ENCODE data around the gene TBX6.

TBX6 gene

DNA sequence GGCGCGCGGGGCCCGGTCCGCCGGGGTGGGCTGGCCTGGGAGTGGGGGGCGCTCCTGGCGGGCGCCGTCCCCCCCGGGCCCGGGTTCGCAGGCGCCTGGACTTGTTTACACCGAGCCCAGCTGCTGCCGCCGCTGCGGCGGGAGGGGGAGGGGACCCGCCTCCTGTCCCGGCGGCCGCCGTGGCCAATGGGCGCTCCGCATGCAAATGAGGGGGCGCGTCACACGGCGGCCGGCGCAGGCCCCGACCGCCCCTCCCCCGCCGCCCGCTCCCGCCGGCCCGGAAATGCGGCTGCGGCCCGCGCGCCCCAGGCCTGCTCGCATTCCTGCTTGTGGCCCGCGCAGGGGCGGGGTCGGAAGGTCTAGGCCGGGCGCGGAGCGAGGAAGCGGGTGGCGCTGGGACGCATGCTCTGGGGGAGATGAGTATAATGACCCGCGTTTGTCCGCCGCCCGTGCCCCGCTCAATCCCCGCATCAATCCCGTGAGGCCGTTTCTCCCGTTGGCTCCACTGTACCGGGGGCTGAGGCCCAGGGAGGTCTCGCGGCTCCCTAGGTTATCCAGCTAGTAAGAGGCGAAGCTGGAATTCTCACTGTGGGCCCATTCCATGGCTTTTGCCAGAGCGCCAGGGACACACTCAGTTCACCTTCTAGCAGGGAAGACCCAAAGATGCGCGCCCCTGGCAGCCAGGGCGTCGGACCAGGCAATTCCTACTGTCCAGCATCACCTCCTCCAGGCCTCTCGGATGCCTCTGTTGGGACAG, 4.6 kb upstream of the TBX6 start, which contains the start of gene YPEL3:
Gene YPEL3 (minus strand): TSS at position 109 of the 757 bp plus-strand sequence. CDS start 731 bp downstream, outside the sequence.
- TF ChIP-seq, protein P1, sequence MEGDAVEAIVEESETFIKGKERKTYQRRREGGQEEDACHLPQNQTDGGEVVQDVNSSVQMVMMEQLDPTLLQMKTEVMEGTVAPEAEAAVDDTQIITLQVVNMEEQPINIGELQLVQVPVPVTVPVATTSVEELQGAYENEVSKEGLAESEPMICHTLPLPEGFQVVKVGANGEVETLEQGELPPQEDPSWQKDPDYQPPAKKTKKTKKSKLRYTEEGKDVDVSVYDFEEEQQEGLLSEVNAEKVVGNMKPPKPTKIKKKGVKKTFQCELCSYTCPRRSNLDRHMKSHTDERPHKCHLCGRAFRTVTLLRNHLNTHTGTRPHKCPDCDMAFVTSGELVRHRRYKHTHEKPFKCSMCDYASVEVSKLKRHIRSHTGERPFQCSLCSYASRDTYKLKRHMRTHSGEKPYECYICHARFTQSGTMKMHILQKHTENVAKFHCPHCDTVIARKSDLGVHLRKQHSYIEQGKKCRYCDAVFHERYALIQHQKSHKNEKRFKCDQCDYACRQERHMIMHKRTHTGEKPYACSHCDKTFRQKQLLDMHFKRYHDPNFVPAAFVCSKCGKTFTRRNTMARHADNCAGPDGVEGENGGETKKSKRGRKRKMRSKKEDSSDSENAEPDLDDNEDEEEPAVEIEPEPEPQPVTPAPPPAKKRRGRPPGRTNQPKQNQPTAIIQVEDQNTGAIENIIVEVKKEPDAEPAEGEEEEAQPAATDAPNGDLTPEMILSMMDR (IDR thresholded peaks at IDR 0.05; ENCODE audit: low read depth, low read length): no peak

GRCh38 chr16:30095166-30096078, 3.7 kb upstream of the TBX6 start:
- H3K4me3 ChIP-seq (ENCODE audit: low read depth, low read length): peak overlapping the region; percentile 59
- TF ChIP-seq, protein P1 (IDR thresholded peaks at IDR 0.05; ENCODE audit: low read depth, low read length): no peak

More for the DNA sequence above, 4.6 kb upstream of the TBX6 start, which contains the start of gene YPEL3:
- peak within 1 kb of the TSS; percentile 59 for H3K4me3 ChIP-seq (ENCODE audit: low read depth, low read length)

DNA sequence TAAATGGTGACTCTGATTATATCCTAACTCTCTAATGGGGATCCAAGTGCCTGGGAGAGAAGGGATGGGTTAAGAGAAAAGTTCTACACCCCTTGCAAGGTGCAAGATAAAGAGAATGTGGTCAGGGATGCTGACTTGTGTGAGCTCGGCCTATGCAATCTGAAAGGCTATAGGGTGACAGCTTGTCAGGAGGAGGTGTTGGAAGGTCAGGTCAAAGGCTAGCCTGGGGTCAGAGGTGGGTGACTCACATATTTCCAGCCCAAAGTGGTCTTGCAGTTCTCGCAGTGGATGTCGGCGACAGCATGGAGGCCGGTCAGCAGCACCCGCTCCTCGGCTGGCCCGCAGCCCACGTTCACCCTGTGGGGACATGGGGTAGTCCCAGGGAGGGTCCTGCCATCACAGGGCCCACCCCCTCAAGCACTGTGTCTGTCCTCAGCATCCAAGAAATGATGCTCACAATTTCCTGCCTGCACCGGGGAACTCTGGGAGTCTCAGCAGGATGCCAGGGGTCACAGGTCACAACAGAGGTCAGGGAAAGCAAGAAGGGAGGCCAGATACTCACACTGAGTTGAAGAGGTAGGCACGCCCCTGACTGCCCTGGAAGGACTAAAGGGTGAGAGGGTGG, 2.9 kb upstream of the TBX6 start:
- TF ChIP-seq, protein P1 (IDR thresholded peaks at IDR 0.05; ENCODE audit: low read depth, low read length): no peak
- no peak overlapping the region for H3K4me3 ChIP-seq (ENCODE audit: low read depth, low read length)

GRCh38 chr16:30092373-30093010, 768 bp upstream of the TBX6 start:
- H3K4me3 ChIP-seq (ENCODE audit: low read depth, low read length): peak overlapping the region; percentile 18; the same call in 1 of the 2 replicates
- TF ChIP-seq, protein P1 (IDR thresholded peaks at IDR 0.05; ENCODE audit: low read depth, low read length): peak; percentile 28

- no peak overlapping the region for H3K4me3 ChIP-seq (ENCODE audit: low read depth, low read length)
- TF ChIP-seq, protein P1 (IDR thresholded peaks at IDR 0.05; ENCODE audit: low read depth, low read length): no peak
Measured at GRCh38 chr16:30090610-30091331, 953 bp downstream of the TBX6 start.

Data from WI38 (cell line).